HepG2 (cell line): ENCODE data around the gene EFEMP2. TPM values are rescaled to one million over a fixed set of nuclear protein-coding genes. Genes with fewer than 3 reads are reported as not detected.
A peak's percentile ranks its signal among the peaks of the same experiment; 100 is the strongest.

ENCODE experiments used
- CEBPB ChIP-seq: IDR thresholded peaks from 2 replicates; pipeline ENCODE4 v1.6.1; 2011; ENCODE audit warnings: low read depth, low read length, improper control_type of control experiment, borderline replicate concordance
- CREM ChIP-seq, 2 experiments: sonication (generic) in 1 of 2; formaldehyde crosslinking in 1 of 2; IDR thresholded peaks; 2 replicates each; pipeline versions ENCODE4 v1.4.0 to v1.6.1; 2016 to 2020; ENCODE audit warnings: antibody characterized with exemption in 1 of 2, mild to moderate bottlenecking in 1 of 2, missing genetic modification reagents in 1 of 2
- FOXM1 ChIP-seq: sonication (generic); formaldehyde crosslinking; IDR thresholded peaks from 2 replicates; pipeline ENCODE4 v1.5.0; 2020; ENCODE audit warnings: missing genetic modification reagents
- HOXA3 ChIP-seq: sonication (generic); formaldehyde crosslinking; IDR thresholded peaks from 2 replicates; pipeline ENCODE4 v1.5.0; 2020; ENCODE audit warnings: missing genetic modification reagents
- JUND ChIP-seq: sonication (generic); formaldehyde crosslinking; IDR thresholded peaks from 2 replicates; pipeline ENCODE4 v1.8.0; 2022; ENCODE audit warnings: mild to moderate bottlenecking, missing genetic modification reagents
- MED1 ChIP-seq: sonication (generic); formaldehyde crosslinking; IDR thresholded peaks from 2 replicates; pipeline ENCODE4 v1.4.0; 2020; ENCODE audit warnings: missing genetic modification reagents
- NCOR1 ChIP-seq: fragments of 200-600 bp; sonication (generic); IDR thresholded peaks from 2 replicates; pipeline ENCODE4 v1.7.0; 2017; ENCODE audit warnings: antibody characterized with exemption, low read length, borderline replicate concordance
- NONO ChIP-seq, 2 experiments: fragments of 450-650 bp in 1 of 2; sonication (generic) in 1 of 2; formaldehyde crosslinking in 1 of 2; IDR thresholded peaks in 1 of 2; conservative IDR thresholded peaks in 1 of 2; 2 replicates each; pipeline versions ENCODE4 v1.6.1 to v1.8.0; 2017 to 2022; ENCODE audit warnings: mild to moderate bottlenecking in 1 of 2, missing genetic modification reagents in 1 of 2, moderate library complexity in 1 of 2
- RELA ChIP-seq: sonication (generic); formaldehyde crosslinking; IDR thresholded peaks from 2 replicates; pipeline ENCODE4 v1.4.0; 2020; ENCODE audit warnings: missing genetic modification reagents
- SMAD9 ChIP-seq: sonication (generic); formaldehyde crosslinking; IDR thresholded peaks from 2 replicates; pipeline ENCODE4 v1.5.1; 2020; ENCODE audit warnings: mild to moderate bottlenecking, missing genetic modification reagents
- ZNF335 ChIP-seq: sonication (generic); formaldehyde crosslinking; IDR thresholded peaks from 2 replicates; pipeline ENCODE4 v1.4.0; 2020; ENCODE audit warnings: missing genetic modification reagents
- ZNF570 ChIP-seq: sonication (generic); formaldehyde crosslinking; IDR thresholded peaks from 2 replicates; pipeline ENCODE4 v1.4.0; 2020; ENCODE audit warnings: mild to moderate bottlenecking, missing genetic modification reagents, borderline replicate concordance
- ZNF589 ChIP-seq: sonication (generic); formaldehyde crosslinking; conservative IDR thresholded peaks from 2 replicates; pipeline ENCODE4 v1.8.0; 2022; ENCODE audit warnings: mild to moderate bottlenecking, moderate library complexity, missing genetic modification reagents
- ZNF652 ChIP-seq: IDR thresholded peaks from 2 replicates; pipeline ENCODE4 v1.6.1; 2016; ENCODE audit warnings: low read depth, borderline replicate concordance
- ZNF777 ChIP-seq: sonication (generic); formaldehyde crosslinking; IDR thresholded peaks from 2 replicates; pipeline ENCODE4 v1.4.0; 2020; ENCODE audit warnings: missing genetic modification reagents
- ZZZ3 ChIP-seq: sonication (generic); formaldehyde crosslinking; IDR thresholded peaks from 2 replicates; pipeline ENCODE4 v1.4.0; 2020; ENCODE audit warnings: missing genetic modification reagents, mild to moderate bottlenecking, borderline replicate concordance
- polyA plus RNA-seq, 8 experiments: library from polyadenylated mRNA; depleted of rRNA in 3 of 8; stranded (reverse) in 7 of 8; unstranded in 1 of 8; fragments of >200 nt; fragmentation: Illumina TruSeq in 4 of 8; extraction: Trizol in 4 of 8; gene quantifications; 2 replicates each; pipeline versions ENCODE4 v1.2.1 to v1.2.3, GENCODE V29; 2011 to 2016; ENCODE audit warnings: low read depth in 4 of 8, missing spikeins in 1 of 8, mixed read lengths in 1 of 8; ENCODE audit not compliant: insufficient read depth in 1 of 8
- total RNA-seq, 5 experiments: library from RNA; depleted of rRNA; stranded (reverse); fragments of >200 nt; fragmentation: Illumina TruSeq; extraction: Trizol; gene quantifications; 2 replicates each; pipeline ENCODE4 v1.2.3, GENCODE V29; 2016; ENCODE audit warnings: low read depth in 1 of 5
- TF ChIP-seq, protein P1 (sequence below): IDR thresholded peaks from 2 replicates; pipeline ENCODE4 v1.6.1; 2016; ENCODE audit warnings: missing compliant biosample characterization, missing genetic modification reagents, borderline replicate concordance
- TF ChIP-seq, protein P2 (sequence below): sonication (generic); formaldehyde crosslinking; IDR thresholded peaks from 2 replicates; pipeline ENCODE4 v1.9.0; 2021; ENCODE audit warnings: missing genetic modification reagents, mild to moderate bottlenecking, borderline replicate concordance
- TF ChIP-seq, protein P3 (sequence below): sonication (generic); formaldehyde crosslinking; IDR thresholded peaks from 2 replicates; pipeline ENCODE4 v1.4.0; 2020; ENCODE audit warnings: mild to moderate bottlenecking, missing genetic modification reagents
- TF ChIP-seq, protein P4 (sequence below): sonication (generic); formaldehyde crosslinking; IDR thresholded peaks from 2 replicates; pipeline ENCODE4 v1.4.0; 2020; ENCODE audit warnings: missing genetic modification reagents, borderline replicate concordance

The EFEMP2 gene
- total and polyA plus RNA-seq, 2 of the 13 experiments (the other 11 are each of a cell fraction or from before 2014, with no cell fraction given), result 7.4 to 29.7 TPM

DNA sequence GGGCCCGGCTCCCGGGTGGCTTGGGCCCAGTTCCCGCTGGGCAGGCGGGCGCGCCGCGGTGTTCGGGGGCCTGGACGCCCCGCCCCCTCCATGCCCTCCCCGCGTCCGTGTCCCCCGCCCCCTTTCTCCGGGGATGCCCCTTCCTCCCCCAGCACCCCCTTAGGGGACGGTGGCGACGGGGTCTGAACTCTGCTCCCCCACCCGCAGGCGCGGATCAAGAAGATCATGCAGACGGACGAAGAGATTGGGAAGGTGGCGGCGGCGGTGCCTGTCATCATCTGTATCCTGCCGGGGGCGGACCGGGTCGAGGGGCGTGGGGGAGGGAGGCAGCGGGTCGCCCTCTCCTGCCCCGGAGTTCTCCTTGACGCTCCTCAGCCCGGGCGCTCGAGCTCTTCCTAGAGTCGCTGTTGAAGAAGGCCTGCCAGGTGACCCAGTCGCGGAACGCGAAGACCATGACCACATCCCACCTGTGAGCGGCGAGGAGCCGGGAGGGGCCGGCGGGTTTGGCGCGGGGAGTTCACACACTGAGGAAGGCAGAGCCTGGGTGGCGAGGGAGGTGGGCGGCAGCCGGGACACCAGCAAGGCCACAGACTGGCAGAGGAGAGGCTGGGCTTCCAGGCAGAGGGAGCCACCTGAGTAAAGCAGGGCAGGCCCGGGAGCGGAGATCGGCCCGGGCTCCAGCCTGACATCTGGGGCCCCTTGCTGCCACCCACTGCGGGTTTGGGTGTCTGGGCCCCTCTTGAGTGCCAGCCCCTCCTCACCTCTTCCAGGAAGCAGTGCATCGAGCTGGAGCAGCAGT, 47.2 kb upstream of the EFEMP2 start (continued):
- TF ChIP-seq, protein P1, sequence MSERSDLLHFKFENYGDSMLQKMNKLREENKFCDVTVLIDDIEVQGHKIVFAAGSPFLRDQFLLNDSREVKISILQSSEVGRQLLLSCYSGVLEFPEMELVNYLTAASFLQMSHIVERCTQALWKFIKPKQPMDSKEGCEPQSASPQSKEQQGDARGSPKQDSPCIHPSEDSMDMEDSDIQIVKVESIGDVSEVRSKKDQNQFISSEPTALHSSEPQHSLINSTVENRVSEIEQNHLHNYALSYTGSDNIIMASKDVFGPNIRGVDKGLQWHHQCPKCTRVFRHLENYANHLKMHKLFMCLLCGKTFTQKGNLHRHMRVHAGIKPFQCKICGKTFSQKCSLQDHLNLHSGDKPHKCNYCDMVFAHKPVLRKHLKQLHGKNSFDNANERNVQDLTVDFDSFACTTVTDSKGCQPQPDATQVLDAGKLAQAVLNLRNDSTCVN, result no peak
- TF ChIP-seq RELA (CRISPR knock-in tag), result peak; percentile 8; the same call in 1 of the 2 replicates
- TF ChIP-seq NONO (IDR thresholded peaks at IDR 0.05), result no peak
- no peak for TF ChIP-seq NONO (CRISPR knock-in tag; conservative IDR thresholded peaks at IDR 0.05)
- no peak for TF ChIP-seq ZNF570 (CRISPR knock-in tag)
- no peak for TF ChIP-seq MED1
- no peak for TF ChIP-seq HOXA3 (CRISPR knock-in tag)
- TF ChIP-seq NCOR1, result no peak
- TF ChIP-seq ZNF335 (CRISPR knock-in tag), result no peak
- TF ChIP-seq, protein P2, sequence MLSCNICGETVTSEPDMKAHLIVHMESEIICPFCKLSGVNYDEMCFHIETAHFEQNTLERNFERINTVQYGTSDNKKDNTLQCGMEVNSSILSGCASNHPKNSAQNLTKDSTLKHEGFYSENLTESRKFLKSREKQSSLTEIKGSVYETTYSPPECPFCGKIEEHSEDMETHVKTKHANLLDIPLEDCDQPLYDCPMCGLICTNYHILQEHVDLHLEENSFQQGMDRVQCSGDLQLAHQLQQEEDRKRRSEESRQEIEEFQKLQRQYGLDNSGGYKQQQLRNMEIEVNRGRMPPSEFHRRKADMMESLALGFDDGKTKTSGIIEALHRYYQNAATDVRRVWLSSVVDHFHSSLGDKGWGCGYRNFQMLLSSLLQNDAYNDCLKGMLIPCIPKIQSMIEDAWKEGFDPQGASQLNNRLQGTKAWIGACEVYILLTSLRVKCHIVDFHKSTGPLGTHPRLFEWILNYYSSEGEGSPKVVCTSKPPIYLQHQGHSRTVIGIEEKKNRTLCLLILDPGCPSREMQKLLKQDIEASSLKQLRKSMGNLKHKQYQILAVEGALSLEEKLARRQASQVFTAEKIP, result no peak
- TF ChIP-seq ZZZ3 (CRISPR knock-in tag), result no peak
- TF ChIP-seq ZNF589 (CRISPR knock-in tag), result 0 out of 2 replicates have a peak, but pooled peaks have one; percentile 16
- TF ChIP-seq CEBPB, result no peak
- TF ChIP-seq, protein P3, sequence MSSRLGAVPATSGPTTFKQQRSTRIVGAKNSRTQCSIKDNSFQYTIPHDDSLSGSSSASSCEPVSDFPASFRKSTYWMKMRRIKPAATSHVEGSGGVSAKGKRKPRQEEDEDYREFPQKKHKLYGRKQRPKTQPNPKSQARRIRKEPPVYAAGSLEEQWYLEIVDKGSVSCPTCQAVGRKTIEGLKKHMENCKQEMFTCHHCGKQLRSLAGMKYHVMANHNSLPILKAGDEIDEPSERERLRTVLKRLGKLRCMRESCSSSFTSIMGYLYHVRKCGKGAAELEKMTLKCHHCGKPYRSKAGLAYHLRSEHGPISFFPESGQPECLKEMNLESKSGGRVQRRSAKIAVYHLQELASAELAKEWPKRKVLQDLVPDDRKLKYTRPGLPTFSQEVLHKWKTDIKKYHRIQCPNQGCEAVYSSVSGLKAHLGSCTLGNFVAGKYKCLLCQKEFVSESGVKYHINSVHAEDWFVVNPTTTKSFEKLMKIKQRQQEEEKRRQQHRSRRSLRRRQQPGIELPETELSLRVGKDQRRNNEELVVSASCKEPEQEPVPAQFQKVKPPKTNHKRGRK (CRISPR knock-in tag), result no peak
- peak; percentile 59; the same call in 1 of the 2 replicates for TF ChIP-seq ZNF777
- TF ChIP-seq CREM (IDR thresholded peaks at IDR 0.05), result no peak
- TF ChIP-seq CREM (CRISPR knock-in tag; IDR thresholded peaks at IDR 0.05), result no peak
- no peak for TF ChIP-seq SMAD9 (CRISPR knock-in tag)
- TF ChIP-seq, protein P4, sequence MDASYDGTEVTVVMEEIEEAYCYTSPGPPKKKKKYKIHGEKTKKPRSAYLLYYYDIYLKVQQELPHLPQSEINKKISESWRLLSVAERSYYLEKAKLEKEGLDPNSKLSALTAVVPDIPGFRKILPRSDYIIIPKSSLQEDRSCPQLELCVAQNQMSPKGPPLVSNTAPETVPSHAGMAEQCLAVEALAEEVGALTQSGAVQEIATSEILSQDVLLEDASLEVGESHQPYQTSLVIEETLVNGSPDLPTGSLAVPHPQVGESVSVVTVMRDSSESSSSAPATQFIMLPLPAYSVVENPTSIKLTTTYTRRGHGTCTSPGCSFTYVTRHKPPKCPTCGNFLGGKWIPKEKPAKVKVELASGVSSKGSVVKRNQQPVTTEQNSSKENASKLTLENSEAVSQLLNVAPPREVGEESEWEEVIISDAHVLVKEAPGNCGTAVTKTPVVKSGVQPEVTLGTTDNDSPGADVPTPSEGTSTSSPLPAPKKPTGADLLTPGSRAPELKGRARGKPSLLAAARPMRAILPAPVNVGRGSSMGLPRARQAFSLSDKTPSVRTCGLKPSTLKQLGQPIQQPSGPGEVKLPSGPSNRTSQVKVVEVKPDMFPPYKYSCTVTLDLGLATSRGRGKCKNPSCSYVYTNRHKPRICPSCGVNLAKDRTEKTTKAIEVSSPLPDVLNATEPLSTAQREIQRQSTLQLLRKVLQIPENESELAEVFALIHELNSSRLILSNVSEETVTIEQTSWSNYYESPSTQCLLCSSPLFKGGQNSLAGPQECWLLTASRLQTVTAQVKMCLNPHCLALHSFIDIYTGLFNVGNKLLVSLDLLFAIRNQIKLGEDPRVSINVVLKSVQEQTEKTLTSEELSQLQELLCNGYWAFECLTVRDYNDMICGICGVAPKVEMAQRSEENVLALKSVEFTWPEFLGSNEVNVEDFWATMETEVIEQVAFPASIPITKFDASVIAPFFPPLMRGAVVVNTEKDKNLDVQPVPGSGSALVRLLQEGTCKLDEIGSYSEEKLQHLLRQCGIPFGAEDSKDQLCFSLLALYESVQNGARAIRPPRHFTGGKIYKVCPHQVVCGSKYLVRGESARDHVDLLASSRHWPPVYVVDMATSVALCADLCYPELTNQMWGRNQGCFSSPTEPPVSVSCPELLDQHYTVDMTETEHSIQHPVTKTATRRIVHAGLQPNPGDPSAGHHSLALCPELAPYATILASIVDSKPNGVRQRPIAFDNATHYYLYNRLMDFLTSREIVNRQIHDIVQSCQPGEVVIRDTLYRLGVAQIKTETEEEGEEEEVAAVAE (CRISPR knock-in tag), result 0 out of 2 replicates have a peak, but pooled peaks have one; percentile 4
- no peak for TF ChIP-seq ZNF652
- TF ChIP-seq JUND (CRISPR knock-in tag), result no peak
- no peak for TF ChIP-seq FOXM1
